ENCODE measurements around the gene CLSTN2.

CLSTN2 gene

GRCh38 chr3:140349938-140350337 is 415.0 kb downstream of the CLSTN2 start:
- no peak for DNase-seq

GRCh38 chr3:140351466-140351865 is 416.5 kb downstream of the CLSTN2 start:
- DNase-seq = no peak

GRCh38 chr3:140355481-140355880 is 420.5 kb downstream of the CLSTN2 start:
- DNase-seq = no peak

GRCh38 chr3:140358686-140359085 is 423.7 kb downstream of the CLSTN2 start:
- DNase-seq = no peak

- no peak for DNase-seq
These were observed 424.4 kb downstream of the CLSTN2 start for GRCh38 chr3:140359233-140359995.

- DNase-seq = no peak
These were observed 425.3 kb downstream of the CLSTN2 start for GRCh38 chr3:140360332-140360731.

GRCh38 chr3:140363801-140364200 is 428.8 kb downstream of the CLSTN2 start:
- DNase-seq = no peak

DNA sequence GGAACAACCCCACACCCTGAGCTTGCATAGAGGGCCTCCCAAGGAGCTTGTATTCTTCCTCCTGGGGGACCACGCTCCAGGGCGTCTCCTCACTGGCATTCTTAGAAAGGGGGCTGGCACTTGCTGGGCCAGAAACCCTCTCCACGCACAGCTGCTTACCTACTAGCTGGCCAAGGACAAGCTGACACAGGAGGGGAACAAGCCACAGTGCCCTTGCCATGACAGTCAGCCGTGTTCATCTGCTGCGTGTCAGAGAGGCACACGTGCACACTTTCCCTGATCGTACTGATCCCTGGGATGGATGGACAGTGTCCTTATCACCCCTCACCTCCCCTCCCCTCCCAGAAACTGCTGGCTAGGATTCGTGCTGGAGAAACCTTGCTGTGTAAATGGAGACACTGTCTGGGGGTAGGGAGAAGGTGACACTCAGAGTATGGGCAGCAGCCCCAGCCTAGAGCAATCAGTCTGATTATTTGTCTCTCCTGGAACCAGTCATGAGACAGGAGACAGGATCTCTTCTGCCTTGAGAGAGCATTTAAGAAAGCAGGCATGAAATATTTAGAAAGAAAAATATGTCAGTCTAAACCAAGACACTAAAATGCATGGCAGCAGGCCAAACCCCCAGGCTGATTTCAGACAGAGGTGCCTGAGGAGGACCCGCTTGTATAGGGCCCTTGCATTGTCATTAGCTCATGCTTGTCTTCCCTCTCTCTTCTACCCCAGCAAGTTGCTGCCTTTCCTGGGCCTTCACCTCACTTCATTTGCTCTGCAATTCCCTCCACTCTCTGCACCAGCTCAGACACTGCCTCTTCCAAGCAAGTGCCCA is 431.1 kb downstream of the CLSTN2 start:
- DNase-seq = no peak

GRCh38 chr3:140368223-140368811 is 433.3 kb downstream of the CLSTN2 start:
- no peak for DNase-seq

DNA sequence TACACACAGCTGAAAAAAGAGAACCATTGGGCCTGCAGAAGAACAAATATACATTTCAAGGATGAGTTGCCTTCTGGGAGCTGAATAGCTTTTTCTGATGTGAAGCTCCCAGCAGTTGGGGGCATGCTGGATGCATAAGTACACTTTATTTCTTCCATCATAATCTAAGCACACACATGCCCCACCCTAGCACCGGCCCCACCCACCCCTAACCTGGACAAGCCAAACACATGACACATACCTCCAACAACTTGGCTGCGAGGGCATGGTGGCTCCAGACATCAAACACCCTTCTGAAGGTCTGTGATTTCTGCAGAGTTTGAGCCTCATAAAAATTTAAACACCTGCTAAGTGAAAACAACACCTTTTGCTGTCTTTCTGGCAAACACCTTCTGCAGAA is 435.7 kb downstream of the CLSTN2 start:
- no peak for DNase-seq

- DNase-seq = no peak
These were observed 438.2 kb downstream of the CLSTN2 start for GRCh38 chr3:140373234-140373633.

DNA sequence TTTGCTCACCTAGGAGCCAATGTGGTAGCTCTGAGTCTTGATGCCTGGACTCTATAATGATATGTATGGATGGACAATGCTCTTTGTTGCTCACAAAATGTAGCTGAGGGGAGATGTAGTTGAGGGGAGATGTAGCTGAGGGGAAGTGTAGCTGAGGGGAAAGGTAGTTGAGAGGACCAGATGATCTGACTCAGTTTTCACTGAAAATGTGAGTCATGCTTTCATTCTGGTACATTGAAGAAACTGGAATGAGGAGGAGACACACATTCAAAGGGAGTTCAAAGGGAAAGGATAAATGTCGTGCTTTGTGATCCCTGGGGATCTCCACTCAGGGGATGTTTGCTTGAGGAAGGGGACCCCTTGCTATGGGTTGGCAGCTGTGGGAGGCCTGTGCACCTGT is 440.0 kb downstream of the CLSTN2 start:
- no peak for DNase-seq

- no peak for DNase-seq
These were observed 441.3 kb downstream of the CLSTN2 start for GRCh38 chr3:140376136-140376889.

DNA sequence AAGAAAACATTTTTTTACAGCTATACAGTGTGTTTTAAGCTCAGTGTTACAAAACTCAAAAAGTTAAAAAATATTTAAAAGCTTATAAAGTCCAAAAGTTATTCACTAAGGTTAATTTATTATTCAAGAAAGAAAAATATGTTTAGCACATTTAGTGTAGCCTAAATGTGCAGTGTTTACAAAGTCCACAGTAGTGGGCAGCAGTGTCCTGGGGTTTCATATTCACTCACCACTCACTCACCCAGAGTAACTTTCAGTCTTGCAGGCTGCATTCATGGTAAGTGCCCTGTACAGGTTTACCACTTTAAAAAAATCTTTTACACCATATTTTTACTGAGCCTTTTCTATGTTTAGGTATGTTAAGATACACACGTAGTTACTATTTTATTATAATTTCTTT is 442.7 kb downstream of the CLSTN2 start:
- no peak for DNase-seq

- DNase-seq = no peak
These were observed 443.8 kb downstream of the CLSTN2 start for GRCh38 chr3:140378571-140379340.

- no peak for DNase-seq
These were observed 449.2 kb downstream of the CLSTN2 start for GRCh38 chr3:140384028-140384771.

DNA sequence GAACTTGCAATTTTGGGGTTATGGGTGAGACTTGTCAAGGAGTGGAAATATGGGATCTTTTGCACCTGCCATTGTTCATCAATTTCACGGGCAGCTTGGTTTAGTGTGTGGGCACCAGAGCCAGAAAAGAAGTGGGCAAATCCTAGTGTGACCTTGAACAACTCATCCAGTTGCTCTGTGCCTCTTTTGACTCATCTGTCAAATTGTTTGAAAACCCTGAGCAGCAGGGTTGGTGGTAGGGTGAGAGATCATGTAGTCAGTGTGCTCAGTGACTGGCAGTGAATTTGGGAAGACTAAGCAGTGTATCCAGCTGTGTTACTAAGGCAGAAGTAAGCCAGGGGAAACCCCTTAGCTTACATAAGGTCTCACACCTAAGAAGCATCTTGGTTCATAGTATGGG is 449.9 kb downstream of the CLSTN2 start:
- no peak for DNase-seq

DNA sequence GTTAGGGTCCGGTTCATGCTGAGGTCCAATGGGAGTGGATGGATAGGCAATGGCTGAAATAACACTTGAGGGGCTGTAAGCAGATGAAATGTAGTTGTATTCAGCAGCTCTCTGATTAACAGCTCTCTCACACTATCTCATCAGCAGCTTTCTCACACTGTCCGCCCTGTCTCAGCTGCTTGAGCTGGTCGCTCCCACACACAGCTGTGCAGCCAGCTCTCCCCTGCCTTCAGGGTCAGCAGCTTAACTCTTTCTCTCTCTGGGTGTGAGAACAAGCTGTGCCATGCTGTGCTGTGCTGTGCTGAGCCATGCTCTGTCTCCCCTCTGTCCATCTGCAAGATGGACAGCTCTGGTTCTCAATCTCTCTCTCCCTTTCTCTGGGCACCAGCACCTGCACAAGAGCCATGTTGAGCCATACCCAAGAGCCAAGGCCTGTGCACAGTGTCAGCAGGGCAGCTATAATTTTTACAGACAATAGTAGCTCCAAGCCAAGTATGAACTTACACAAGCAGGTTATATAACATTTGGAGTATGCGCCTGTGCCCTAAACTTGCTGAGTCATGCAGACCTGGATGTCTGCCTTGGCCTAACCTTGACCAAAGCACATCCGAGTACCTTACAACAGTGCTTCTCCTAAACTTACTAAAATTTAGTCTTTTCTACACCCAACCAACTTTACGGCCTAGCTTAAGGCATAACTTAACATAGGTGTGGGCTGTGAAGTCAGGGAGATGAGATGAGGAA is 451.5 kb downstream of the CLSTN2 start:
- no peak for DNase-seq

DNA sequence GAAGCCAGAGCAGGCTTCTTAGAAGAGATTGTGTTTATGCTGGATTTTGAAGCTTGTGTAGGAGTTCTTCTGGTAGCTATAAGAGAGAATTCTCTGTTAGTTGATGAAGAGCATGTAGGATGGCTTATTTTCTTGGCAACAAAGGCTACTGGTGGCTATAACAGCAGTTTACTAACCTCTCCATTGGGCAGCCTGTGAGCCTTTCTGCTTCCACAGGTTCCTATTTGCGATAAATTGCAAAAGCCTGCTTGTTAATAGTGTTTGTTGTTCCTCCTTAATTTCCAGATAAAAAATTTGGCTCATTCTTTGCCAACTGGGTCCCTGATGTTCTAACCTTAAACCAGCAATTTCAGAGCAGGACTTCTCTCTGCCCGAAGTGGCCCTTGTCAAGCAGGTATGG is 452.3 kb downstream of the CLSTN2 start:
- DNase-seq = no peak

DNA sequence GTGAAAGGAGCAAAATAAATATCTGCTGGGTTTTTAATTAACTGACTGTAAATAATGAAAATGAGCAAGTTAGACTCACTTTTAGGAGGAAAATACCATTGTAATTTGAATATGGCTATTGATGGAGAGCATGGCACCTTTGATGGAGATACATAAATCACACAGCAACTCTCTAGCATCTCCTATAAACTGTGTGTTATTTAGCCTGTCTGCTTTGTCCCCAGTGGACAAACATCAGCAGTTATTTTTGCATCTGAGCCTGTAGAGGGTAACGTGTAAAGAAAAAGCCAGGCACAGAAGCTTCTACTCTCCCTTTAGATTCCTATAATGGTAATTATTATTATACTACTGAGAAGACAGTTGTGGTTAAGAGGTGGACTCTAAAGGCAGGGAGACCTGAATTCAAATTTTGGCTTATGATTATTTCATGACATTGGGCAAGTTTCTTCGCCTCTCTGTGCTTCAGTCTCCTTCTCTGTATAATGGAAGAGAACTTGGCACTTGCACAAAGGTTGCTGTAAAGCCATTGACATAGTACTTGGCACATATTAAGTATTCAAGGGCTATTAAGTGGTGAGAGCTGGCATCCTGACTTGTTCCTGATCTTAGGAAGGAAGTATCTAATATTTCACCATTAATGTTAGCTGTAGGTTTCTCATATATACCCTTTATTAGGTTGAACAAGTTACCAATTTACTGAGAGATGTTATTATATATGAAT is 453.4 kb downstream of the CLSTN2 start:
- no peak for DNase-seq

All from activated CD4-positive, alpha-beta T cell treated with anti-CD3 and anti-CD28 coated beads, Interleukin-2, amount 50 U/mL, for 1 hour (primary cell).